Neural crest cell (in vitro differentiated cells): ENCODE measurements around the gene BID. TPM values are rescaled to one million over a fixed set of nuclear protein-coding genes. Genes with fewer than 3 reads are reported as not detected.
A peak's percentile ranks its signal among the peaks of the same experiment; 100 is the strongest.

Source experiments
- DNase-seq: peaks from one replicate; pipeline ENCODE4 v3.0.0; 2021; ENCODE audit warnings: low read depth, mixed read lengths, low spot score
- H3K27ac Mint-ChIP-seq: one replicate; pipeline ENCODE4 v1.8.0; 2021; ENCODE audit warnings: mild to moderate bottlenecking, mixed read lengths; ENCODE audit not compliant: unreplicated experiment
- H3K27me3 Mint-ChIP-seq: 2 replicates; pipeline ENCODE4 v1.8.0; 2021; ENCODE audit warnings: low read depth, mild to moderate bottlenecking, mixed read lengths
- H3K36me3 Mint-ChIP-seq: 2 replicates; pipeline ENCODE4 v1.8.0; 2021; ENCODE audit warnings: low read depth, mild to moderate bottlenecking, mixed read lengths
- H3K4me1 Mint-ChIP-seq: 2 replicates; pipeline ENCODE4 v1.8.0; 2021; ENCODE audit warnings: mixed read lengths
- H3K4me3 Mint-ChIP-seq: one replicate; pipeline ENCODE4 v1.8.0; 2021; ENCODE audit warnings: mild to moderate bottlenecking, mixed read lengths
- H3K9me3 Mint-ChIP-seq: 2 replicates; pipeline ENCODE4 v1.8.0; 2021; ENCODE audit warnings: mixed read lengths
- CTCF ChIP-seq: fragments of 200-600 bp; sonication (generic); conservative IDR thresholded peaks from 2 replicates; pipeline ENCODE4 v1.5.0; 2021; ENCODE audit warnings: antibody characterized with exemption, mild to moderate bottlenecking
- long read RNA-seq: library from polyadenylated mRNA; unstranded; transcript quantifications from one replicate; pipeline ENCODE4 v2.0.0, GENCODE V29; 2020
- total RNA-seq: library from RNA; stranded (reverse); gene quantifications from 2 replicates; pipeline ENCODE4 v1.2.1, GENCODE V29; 2021

BID gene
- 26.5 TPM in 2 replicates for total RNA-seq
- long read RNA-seq, transcript BID-203 (4 exons, 1,879 nt): minor isoform, 5 of 49 reads
- long read RNA-seq, transcript BID-215 (6 exons, 2,199 nt): major isoform, 36 of 49 reads
- long read RNA-seq, partial matches to known transcripts: 0 of 49 reads
- long read RNA-seq, other reads (novel, unspliced or antisense): 3 of 49 reads

GRCh38 chr22:17774206-17774925 is at the start of gene BID:
BID (minus strand) TSS chr22:17774469; CDS start chr22:17750116, 24,353 bp downstream.
- H3K27ac Mint-ChIP-seq: peak within 1 kb of the TSS; percentile 43
- peak; percentile 24 for DNase-seq

GRCh38 chr22:17823964-17824363 is 49.7 kb upstream of the BID start:
- peak overlapping the region; percentile 78 for H3K27ac Mint-ChIP-seq
- no peak overlapping the region for H3K4me3 Mint-ChIP-seq
- no peaks in the 10 kb centered on the region for H3K27me3 Mint-ChIP-seq

More at GRCh38 chr22:17774206-17774925, at the start of gene BID:
- peak within 1 kb of the TSS; percentile 91 for H3K4me3 Mint-ChIP-seq
- no peak for TF ChIP-seq CTCF
- H3K27me3 Mint-ChIP-seq: peaks cover 3% of the 10 kb centered on the region
- H3K36me3 Mint-ChIP-seq: no peaks in the 10 kb centered on the region
- no peaks in the 10 kb centered on the region for H3K9me3 Mint-ChIP-seq
- H3K4me1 Mint-ChIP-seq: peaks cover 42% of the 10 kb centered on the region

GRCh38 chr22:17823226-17823625 is 49.0 kb upstream of the BID start:
- no peak for TF ChIP-seq CTCF
- H3K4me3 Mint-ChIP-seq: no peak overlapping the region
- no peaks in the 10 kb centered on the region for H3K9me3 Mint-ChIP-seq
- H3K27me3 Mint-ChIP-seq: no peaks in the 10 kb centered on the region
- no peak overlapping the region for H3K27ac Mint-ChIP-seq
- DNase-seq: no peak
- H3K4me1 Mint-ChIP-seq: peaks cover 7% of the 10 kb centered on the region
- H3K36me3 Mint-ChIP-seq: peaks cover 4% of the 10 kb centered on the region

More at GRCh38 chr22:17823964-17824363, 49.7 kb upstream of the BID start:
- H3K36me3 Mint-ChIP-seq: peaks cover 4% of the 10 kb centered on the region
- no peak for TF ChIP-seq CTCF
- no peaks in the 10 kb centered on the region for H3K9me3 Mint-ChIP-seq
- no peak for DNase-seq
- H3K4me1 Mint-ChIP-seq: peaks cover 7% of the 10 kb centered on the region

GRCh38 chr22:17822087-17822486 is 47.8 kb upstream of the BID start:
- no peak overlapping the region for H3K27ac Mint-ChIP-seq
- H3K4me1 Mint-ChIP-seq: no peaks in the 10 kb centered on the region
- no peak overlapping the region for H3K4me3 Mint-ChIP-seq
- TF ChIP-seq CTCF: no peak
- peaks cover 4% of the 10 kb centered on the region for H3K36me3 Mint-ChIP-seq
- no peak for DNase-seq
- no peaks in the 10 kb centered on the region for H3K9me3 Mint-ChIP-seq
- no peaks in the 10 kb centered on the region for H3K27me3 Mint-ChIP-seq

GRCh38 chr22:17820879-17821439 is 46.7 kb upstream of the BID start:
- no peak overlapping the region for H3K4me3 Mint-ChIP-seq
- no peak overlapping the region for H3K27ac Mint-ChIP-seq
- H3K9me3 Mint-ChIP-seq: no peaks in the 10 kb centered on the region
- H3K36me3 Mint-ChIP-seq: peaks cover 4% of the 10 kb centered on the region
- no peaks in the 10 kb centered on the region for H3K27me3 Mint-ChIP-seq
- no peak for TF ChIP-seq CTCF
- no peaks in the 10 kb centered on the region for H3K4me1 Mint-ChIP-seq
- DNase-seq: no peak
